ENCODE results near the gene CRIP3.

DNA sequence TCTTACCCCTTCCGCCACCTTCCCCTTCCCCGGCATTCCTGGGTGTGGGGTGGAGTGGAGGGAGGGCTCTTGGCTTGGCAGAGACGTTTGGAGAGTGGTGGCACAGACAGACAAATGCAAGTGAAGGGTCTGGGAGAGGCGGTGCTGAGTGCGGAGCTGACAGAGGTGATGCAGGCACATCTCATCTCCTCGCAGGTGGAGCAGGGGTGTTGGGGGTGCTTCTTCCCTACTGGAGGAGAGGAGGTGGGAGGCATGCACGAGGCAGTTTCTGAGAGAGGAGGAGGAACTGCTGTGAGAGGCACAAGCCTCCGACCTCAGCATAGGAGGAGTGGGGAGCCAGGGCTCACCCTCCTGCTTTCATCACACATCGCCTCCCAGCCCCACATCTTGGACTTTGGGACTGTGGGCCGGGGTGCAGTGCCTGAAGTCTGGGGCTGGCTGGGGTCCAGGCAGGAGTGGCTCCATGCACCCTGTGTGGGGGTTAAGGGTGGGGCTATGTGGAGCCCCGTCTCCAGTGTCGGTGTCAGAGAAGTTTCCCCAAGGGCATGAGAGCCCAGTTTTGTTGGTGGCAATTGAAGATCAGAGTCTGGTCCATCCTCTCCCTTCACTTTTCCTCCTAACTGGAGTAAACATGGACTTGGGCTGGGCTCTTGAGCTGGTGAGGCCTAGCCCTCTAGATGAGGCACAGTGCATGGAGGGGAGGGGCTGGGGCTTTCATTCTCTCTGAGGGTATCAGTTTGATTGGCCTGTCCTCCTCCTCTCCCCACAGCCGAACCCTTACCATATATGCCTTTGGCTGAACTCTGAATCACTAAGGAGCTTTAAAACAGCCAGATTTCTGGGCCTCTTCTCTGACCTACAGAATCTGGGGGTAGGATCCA, 30.7 kb downstream of the CRIP3 start:
- no peak for TF ChIP-seq CTCF (IDR thresholded peaks at IDR 0.05)
- TF ChIP-seq POLR2A (IDR thresholded peaks at IDR 0.05): no peak
